Liver (tissue), 3 donors: ENCODE data around the gene GALNT14.

Experiments used
- ATF3 ChIP-seq: IDR thresholded peaks from 2 replicates; pipeline ENCODE4 v1.6.1; 2016; ENCODE audit warnings: antibody characterized with exemption
- CTCF ChIP-seq: fragments of 150-350 bp; IDR thresholded peaks from 2 replicates; pipeline ENCODE4 v1.5.1; 2017; ENCODE audit warnings: improper control_type of control experiment, low read depth, low read length; ENCODE audit not compliant: missing input control
- HNF4A ChIP-seq, 2 donors: conservative IDR thresholded peaks; 2 replicates each; pipeline ENCODE4 v1.6.1; 2016; ENCODE audit warnings: antibody characterized with exemption in 2 of 2, mild to moderate bottlenecking in 2 of 2
- MAX ChIP-seq: IDR thresholded peaks from 2 replicates; pipeline ENCODE4 v1.6.1; 2016; ENCODE audit warnings: antibody characterized with exemption
- RAD21 ChIP-seq, 2 donors: IDR thresholded peaks; 2 replicates each; pipeline ENCODE4 v1.6.1; 2016; ENCODE audit warnings: antibody characterized with exemption in 2 of 2, mild to moderate bottlenecking in 2 of 2
- ZBTB33 ChIP-seq: IDR thresholded peaks from 2 replicates; pipeline ENCODE4 v1.6.1; 2016; ENCODE audit warnings: antibody characterized with exemption
- donor health status: healthy.
- donor health status: healthy.

GRCh38 chr2:30994227-30995056 lies 143.8 kb downstream of the GALNT14 start:
- TF ChIP-seq CTCF, result no peak
- no peak for TF ChIP-seq MAX
- no peak for TF ChIP-seq ATF3
- TF ChIP-seq RAD21 (IDR thresholded peaks at IDR 0.05), result no peak
- TF ChIP-seq HNF4A (conservative IDR thresholded peaks at IDR 0.05), result no peak
- TF ChIP-seq ZBTB33, result no peak
